HG03196 (cell line): ENCODE measurements around the gene ATPAF2.

Experiments
- ATAC-seq: cut with Tn5 transposase; IDR thresholded peaks from one replicate; pipeline ENCODE4 v1.9.1; 2021; ENCODE audit not compliant: unreplicated experiment

ATPAF2 gene

DNA sequence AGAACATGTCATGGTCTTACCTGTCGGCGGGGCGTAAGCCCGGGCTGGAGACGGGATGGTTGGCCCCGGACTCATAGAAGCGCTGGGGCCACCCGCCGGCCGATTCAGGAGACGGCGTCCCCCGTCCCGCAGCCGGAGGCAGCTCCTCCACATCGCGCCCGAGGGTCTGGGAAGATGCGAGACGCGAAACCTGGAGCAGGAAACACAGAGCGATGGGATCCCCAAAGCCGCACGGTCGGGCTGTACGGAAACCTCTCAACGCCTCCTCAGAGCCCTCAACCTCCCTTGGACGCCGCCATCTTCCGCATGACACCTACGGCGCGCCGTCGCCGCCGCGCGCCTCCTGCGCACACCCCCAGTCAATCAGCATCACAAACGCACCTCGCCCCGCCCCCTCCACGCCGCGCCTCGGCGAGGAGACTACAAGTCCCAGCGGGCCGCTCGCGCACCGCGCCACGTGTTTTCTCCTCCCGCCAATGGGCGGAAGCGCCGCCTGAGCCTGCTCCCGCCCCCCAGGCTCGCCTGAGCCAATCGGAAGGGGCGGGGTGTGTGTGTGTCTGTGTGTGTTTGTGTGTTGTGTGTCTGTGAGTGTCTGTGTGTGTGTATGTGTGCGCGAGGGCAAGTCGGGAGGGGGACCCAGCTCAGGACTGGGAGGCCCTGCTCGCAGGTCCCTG lies at the start of gene ATPAF2, which contains the start of gene GID4:
Gene ATPAF2, minus strand, starts transcription at position 308 of the 674 bp plus-strand sequence. Its CDS starts 155 bp downstream, at position 153.
Gene GID4, plus strand, starts transcription at position 548 of the 674 bp plus-strand sequence. Its CDS starts 57 bp downstream, at position 605.
- peak; percentile 90 for ATAC-seq

DNA sequence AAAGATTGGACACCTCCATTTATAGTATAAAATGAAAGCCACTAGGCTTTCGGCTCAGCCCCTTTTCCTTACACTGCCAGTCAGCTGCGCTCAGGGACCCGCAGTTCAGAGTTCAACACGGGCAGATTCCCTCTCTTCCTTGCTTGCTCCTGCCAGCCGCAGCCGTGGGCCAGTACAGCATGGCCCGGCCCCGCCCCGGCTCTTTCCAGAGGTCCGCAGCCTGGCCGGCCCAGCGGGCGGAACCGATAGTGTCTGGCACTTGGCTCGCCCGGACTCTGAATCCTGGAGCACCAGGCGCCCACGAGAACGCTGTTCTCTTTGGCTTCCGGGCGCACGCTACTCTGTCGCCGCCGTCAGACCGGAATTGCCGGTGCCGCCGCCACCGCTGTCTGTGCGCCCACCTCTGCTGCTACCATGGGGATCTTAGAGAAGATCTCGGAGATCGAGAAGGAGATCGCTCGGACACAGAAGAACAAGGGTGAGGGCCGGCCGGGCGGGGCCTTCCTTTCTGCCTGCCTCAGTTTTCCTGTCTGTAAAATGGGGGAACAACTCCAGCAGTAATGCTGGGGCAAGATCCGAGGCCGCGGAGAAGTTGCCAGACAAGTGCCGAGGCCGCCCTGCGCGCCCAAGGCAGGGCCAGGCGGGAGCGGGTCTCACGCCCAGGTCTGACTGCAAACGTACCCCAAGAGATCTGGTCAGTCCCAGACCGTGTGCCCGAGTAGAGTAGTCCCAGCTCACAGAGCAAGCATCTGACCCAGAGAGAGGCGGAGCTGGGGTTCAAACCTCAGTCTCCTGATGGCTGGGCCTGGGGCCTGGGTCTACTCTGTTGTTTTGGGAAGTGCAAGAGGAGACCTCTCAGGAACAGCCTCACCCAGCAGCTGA lies 48.9 kb upstream of the ATPAF2 start, which contains the start of gene DRG2:
Gene DRG2, plus strand, starts transcription at position 339 of the 882 bp plus-strand sequence. Its CDS starts 76 bp downstream, at position 415.
- ATAC-seq: peak; percentile 88

DNA sequence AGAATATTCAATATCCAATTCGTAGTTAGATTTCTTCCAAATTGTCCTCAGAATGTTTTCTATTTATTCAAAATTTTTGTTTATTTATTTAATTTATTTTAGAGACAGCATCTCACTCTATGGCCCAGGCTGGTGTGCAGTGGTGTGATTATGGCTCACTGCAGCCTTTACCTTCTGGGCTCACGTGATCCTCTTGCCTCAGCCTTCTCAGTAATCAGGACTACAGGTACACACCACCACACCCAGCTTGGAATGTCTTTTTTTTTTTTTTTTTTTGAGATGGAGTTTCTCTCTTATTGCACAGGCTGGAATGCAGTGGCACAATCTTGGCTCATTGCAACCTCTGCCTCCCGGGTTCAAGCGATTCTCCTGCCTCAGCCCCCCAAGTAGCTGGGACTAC lies 45.3 kb upstream of the ATPAF2 start:
- ATAC-seq: no peak

DNA sequence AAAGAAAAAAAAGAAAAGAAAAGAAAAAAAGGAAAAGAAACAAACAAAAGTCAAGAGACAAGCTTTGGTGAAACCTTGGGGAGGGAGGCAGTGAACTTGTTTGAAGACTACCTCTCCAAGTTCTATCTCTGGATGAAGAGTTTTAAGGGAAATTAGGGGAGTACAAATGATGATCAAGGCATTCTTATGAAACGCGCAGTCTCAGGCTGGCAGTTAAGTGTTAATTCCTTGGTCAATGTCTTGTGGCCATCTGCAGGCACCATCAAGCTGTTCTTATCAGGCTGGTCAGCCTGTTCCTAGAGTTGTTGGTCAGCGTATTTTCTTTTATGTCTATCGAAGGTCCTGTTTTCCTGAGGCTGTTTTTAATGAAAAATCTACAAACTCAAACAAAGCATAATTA lies 40.6 kb upstream of the ATPAF2 start:
- ATAC-seq: no peak

DNA sequence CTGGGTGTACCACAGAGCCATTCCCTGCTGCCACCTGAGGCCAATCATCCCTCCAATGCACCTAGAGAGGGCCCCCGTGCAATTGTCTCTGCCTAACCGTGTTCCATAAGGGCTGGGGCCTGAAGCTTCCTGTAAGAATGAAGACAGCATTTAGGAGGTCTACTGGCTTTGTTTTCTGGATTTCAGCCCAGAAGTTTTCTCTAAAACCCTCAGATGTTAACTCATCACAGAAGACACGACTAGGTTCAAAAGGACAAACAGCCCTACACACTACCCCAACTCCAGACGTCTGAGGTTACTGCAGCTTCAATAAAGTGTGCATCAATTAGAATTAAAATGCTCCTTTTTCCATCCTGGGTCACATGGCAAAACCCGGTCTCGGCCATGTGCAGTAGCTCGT lies 38.0 kb upstream of the ATPAF2 start:
- no peak for ATAC-seq

DNA sequence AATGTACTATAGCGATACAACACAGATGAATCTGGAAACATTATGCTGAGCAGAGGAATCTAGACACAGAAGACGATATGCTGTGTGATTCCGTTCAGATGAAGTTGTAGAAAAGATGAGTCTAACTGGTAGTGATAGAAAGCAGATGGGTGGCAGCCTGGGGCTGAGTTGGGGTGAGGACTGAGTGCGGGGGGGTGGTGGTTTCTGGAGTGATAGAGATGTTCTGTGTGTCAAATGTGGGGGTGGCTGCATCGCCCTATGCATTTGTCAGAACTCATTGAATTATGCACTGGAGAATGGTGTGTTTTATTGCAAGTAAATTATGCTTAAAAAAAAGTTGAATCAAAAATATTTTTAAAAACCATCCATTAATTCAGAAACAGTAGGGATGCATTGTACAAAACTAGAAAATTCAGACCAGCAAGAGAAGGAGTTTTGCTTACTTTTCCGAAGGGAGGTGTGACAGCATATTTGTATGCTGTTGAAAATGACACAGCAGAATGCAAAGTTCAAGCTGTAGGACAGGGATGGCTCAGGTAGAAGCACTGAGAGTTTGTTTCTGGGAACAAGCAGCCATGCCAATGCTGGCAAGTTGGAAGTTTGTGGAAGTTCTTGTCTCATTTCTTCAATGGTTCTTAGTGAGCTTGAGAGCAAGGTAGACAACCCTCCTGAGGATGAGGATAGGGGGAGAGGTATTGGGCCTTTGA lies 35.8 kb upstream of the ATPAF2 start:
- no peak for ATAC-seq

DNA sequence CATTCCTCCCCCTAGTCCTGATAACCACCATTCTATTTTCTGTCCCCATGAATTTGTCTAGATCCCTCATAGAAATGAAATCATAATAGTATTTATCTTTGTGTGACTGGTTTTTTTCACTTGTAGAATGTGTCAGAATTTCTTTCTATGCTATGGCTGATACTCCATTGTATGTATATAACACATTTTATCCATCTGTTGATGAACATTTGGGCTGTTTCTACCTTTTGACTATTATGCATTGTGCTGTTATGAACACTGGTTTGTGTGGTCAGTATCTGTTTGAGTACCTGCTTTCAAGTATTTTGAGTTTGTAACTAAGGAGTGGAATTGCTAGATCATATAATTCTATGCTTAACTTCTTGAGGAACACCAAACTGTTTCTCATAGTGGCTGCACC lies 32.8 kb upstream of the ATPAF2 start:
- no peak for ATAC-seq

DNA sequence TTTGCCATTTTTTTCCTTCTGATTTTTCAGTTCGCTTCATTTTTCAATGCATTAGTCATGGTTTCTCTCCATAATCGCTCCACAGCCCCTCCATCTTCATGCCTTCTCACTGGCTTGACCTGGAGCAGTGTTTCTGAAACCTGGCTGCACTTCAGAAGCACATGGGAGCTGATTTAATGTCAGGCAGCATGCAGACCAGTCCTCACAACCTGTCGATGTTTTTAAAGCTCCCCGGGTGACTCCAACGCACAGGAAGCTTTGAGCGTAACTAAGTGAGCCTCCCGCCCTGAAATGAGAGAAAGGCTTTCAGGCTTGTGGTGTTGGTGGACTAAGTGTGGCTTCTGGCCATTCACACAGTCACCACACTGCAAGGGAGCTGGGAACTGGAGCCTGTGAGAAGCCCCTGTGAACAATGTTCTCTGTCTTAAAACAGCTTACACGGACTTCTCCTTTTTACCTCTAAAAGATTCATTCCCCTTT lies 31.9 kb upstream of the ATPAF2 start:
- ATAC-seq: no peak

DNA sequence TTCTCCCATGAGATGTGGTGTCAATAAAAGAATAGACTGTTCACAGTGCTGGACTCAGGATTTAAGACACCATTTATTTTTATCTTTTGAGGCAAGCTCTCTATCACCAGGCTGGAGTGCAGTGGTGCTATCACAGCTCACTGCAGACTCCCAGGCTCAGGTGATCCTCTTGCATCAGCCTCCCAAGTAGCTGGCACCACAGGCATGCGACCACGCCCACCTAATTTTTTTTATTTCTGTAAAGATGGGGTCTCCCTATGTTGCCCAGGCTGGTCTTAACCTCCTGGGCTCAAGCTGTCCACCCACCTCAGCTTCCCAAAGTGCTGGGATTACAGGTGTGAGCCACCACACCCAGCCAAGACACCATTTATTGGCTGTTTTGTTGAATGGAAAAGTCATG lies 30.1 kb upstream of the ATPAF2 start:
- ATAC-seq: no peak

DNA sequence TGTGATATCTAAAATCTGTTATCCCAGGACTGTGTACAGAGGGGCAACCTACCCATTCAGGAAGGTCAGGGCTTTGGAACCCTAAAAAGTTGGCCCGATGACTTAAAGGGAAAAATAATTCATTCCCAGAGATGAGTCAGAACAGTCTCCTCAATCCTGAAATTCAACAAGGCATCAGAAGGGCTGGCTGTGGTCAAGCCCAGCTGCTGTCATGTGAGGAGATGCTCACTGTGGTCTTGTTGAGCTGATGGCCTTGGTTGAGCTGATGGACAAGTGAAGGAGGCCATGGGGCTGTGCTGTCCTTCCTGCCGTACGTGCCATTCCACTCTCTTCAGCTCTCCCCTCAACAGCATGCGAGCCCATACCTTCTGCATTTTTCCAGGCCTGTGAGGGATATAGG lies 27.9 kb upstream of the ATPAF2 start:
- no peak for ATAC-seq

DNA sequence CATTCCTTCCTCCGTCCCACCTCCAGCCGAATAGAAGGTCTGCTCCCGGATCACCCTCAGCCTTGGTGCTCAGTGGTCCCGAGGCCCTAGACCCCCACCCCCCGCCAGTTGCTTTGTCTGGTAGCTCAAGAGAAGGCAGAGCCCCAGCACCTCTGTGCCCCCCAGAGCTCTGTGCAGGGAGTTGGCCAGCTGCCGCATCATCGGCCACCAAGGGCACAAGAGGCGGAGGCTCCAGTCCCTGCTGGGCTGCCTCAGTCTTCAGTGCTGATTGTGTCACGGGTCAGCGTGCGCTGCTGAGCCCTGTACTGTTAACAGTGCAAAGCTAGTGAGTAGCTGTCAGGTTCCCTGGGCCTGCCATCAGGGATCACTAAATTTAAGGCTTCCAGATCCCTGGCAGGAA lies 26.6 kb upstream of the ATPAF2 start:
- no peak for ATAC-seq

DNA sequence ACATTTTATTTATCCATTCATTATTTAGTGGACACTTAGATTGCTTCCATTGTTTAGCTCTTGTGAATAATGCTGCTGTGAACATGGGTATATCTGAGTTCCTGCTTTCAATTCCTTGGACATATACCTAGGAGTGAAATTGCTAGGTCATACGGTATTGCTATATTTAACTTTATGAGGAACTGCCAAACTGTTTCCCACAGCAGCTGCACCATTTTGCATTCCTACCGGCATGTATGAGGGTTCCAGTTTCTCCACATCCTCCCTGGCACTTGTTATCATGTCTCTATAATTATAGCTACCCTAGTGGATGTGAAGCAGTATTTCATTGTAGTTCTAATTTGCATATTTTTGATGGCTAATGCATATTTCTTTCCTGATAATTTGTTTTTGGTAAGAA lies 25.1 kb upstream of the ATPAF2 start:
- ATAC-seq: no peak

DNA sequence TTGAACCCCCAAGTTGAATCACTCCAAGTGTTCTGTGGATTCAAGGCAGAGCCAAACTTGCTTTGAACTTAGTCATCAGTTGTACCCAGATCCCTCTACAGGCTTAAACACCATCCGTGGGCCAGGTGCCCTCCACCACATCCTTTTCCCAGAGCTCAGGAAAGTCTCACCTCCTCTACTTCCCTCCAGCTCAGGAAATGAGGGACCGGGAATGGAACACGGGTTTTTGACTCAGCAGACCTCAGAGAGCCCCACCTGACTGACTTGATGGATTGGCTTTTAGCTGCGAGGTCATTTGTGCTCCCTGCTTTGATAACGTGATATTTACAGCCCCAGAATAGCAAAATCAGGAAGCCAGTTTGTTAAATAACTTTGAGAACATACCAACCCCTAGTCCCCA lies 20.3 kb upstream of the ATPAF2 start:
- ATAC-seq: no peak

DNA sequence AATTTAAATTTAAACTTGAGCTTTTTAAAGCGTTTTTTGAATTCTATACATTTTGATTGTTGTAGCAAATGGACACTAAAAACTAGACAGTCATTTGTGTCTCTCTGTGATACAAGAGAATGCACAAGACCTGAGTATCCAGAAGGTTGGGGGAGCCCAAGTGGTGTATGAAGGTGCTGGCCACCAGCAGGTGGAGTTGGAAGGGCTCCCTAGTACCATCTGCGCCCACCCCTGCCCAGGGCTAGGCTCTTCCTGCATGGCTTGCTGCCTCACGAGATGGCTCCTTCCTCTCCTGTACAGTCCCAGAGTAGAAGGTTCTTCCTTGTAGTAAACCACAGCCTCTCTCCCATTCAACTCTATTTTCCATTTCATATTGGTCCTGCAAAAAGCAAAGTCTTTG lies 17.2 kb upstream of the ATPAF2 start:
- ATAC-seq: no peak

DNA sequence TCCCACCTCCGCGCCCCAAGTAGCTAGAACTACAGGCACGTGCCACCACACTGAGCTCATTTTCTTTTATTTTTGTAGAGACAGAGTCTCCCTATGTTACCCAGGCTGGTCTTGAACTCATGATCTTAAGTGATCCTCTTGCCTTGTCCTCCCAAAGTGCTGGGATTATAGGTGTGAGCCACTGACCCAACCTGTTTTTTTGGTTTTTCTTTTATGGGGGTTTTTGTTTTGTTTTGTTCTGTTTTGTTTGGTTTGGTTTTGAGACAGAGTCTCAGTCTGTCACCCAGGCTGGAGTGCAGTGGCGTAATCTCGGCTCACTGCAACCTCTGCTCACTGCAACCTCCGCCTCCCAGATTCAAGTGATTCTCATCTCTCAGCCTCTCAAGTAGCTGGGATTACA lies 16.6 kb upstream of the ATPAF2 start:
- ATAC-seq: no peak

DNA sequence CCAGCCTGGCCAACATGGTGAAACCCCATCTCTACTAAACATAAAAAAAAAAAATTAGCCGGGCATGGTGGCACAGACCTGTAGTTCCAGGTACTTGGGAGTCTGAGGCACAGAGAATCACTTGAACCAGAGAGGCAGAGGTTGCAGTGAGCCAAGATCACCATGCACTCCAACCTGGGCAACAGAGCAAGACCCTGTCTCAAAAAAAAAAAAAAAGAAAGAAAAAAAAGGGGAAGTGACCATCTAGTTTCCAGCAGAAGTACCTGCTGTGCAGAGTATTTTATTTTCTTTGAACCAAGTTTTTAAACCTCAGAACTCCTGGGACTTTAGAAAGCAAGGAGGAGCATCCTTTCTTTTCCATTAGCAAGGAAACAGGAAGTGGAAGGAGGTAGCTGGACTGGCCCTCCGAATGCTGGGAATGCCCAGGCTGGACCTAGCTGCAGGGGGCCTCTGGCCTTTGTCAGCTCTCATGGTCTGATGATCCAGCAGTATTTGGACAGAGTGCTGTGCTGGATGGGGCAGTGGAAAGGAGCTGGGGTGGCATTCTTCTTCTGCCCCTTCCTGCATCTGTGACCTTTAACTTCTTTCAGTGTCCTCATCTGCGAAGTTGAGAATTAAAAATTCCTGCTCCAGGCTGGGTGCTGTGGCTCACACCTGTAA lies 6.9 kb upstream of the ATPAF2 start:
- ATAC-seq: no peak

DNA sequence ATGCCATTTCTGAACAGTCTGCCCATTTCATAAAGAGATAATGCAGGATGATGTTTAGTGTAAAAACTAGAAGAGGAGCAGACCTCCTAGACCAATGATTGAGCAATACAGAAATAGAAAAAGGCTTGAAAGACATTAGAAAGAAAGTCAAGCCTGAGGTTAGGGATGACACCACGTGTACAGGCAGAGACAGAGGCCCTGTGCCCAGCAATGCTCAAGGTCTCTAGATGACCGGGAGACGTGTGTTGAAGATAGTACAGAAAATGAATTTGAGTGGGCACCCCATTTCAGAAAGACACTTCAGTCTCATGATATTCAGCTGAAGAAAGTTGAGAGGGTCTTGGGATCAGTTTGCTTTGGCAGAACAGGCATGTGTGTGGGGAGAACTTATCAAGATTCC lies 5.6 kb upstream of the ATPAF2 start:
- ATAC-seq: no peak

DNA sequence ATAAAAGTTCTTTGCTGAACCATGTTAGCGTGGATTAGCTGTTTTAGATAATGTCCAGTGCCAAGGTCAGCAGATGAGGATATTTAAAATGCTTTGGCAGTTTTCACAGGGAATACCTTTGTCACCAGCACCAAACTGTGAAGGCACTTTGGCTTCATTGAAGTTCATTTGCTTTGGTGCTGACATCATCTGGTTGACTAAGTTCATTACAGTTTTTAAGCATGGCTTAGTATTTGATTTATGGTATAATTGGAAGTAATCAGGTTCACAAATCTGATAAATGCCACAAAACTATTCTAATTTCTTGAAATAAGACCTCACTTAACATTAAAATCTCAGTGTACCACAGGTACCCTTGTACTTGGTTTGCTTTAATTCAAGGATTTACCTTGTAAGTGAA lies 4.5 kb upstream of the ATPAF2 start:
- no peak for ATAC-seq

DNA sequence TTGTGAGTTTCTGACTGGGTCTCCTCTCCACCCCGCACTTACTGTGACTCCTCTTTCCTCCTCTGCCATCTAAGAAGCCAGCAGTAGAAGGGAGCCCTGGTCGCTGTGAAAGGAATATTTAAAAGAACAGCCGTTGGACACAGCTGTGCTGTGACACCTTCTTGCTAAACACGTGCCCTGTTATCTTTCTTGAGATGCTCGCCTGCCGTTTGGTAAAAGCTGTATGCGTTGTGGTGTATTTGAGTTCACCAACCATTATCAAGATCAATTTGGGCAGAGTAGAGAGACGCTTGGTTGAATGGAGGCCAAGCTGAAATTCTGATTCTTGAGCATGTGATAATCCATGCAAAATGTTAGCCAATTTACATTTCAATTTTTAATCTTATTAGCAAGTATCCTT lies 4.0 kb upstream of the ATPAF2 start:
- no peak for ATAC-seq

DNA sequence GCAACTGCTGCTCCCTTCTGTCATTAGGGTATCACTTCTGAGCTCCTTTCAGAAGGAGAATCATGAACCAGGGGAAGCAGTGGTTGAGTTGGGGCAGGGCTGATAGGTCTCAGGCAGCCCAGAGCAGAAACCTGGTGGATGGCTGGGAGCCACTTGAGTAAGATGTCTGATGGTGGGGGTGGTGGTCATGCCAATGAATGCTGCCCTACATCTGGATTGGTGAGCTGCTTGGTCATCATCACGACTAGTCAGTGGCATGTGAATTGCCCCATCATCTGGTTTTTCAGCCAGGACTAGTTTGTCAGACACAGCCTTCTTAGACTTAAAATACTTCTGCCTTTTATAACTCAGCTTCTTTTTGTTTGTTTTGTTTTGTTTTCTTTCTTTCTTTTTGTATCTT lies 2.8 kb upstream of the ATPAF2 start:
- no peak for ATAC-seq
